Fibroblast of the aortic adventitia (primary cell): ENCODE measurements around the gene IL17D. TPM values are rescaled to one million over a fixed set of nuclear protein-coding genes. Genes with fewer than 3 reads are reported as not detected.
"Not testable (repeated sequence)": the region's sequence is repeated elsewhere in the genome, so short reads cannot be mapped to it uniquely, and the experiment has no call there.

Source experiments
- DNase-seq: peaks from one replicate; pipeline ENCODE4 v3.0.0-alpha.2; 2010; ENCODE audit warnings: low read depth
- H3K4me3 ChIP-seq: 2 replicates; pipeline ENCODE4 v1.5.1; 2011; ENCODE audit warnings: low read depth, mild to moderate bottlenecking, control low read depth, low read length, moderate library complexity
- total RNA-seq: library from RNA; depleted of rRNA; stranded (reverse); fragments of >200 nt; gene quantifications from 2 replicates; pipeline ENCODE4 v1.2.3, GENCODE V29; 2012; ENCODE audit warnings: low replicate concordance
- TF ChIP-seq, protein P1 (sequence below): IDR thresholded peaks from 2 replicates; pipeline ENCODE4 v1.5.1; 2011; ENCODE audit warnings: mild to moderate bottlenecking, low read length, control low read depth, inconsistent platforms; ENCODE audit not compliant: insufficient read depth

IL17D gene
- total RNA-seq, 1 donor = 5.0 TPM

DNA sequence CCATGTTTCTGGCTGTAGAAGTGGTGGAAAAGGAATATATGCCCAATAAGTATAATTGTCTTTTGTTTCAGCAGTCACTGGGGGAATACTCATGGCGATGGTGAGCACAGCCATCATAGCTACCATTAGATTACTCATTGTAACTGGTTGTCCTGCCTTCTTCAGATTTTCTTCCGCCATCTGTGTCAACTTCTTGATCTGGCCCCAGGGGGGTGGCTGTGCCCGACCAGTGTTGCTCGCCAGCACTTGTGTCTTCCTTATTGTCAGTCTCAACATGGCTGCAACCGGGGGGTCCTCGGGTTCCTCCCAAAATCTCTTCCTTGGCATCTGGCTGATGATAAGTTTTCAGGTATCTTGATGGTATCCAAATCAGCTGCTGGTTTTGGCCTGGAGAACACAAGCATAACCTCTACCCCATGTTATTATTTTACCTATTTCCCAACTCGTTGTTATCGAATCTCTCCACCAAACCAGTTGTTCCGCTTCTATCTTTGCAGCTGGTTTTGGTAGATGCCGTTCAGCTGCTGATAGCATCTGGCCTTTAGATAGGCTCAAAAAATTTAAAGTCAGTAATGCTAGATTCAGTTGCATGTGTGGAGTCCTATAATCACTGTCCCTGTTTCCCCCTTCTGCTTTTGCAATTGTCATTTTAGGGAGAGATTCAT lies 23.0 kb upstream of the IL17D start:
- TF ChIP-seq, protein P1, sequence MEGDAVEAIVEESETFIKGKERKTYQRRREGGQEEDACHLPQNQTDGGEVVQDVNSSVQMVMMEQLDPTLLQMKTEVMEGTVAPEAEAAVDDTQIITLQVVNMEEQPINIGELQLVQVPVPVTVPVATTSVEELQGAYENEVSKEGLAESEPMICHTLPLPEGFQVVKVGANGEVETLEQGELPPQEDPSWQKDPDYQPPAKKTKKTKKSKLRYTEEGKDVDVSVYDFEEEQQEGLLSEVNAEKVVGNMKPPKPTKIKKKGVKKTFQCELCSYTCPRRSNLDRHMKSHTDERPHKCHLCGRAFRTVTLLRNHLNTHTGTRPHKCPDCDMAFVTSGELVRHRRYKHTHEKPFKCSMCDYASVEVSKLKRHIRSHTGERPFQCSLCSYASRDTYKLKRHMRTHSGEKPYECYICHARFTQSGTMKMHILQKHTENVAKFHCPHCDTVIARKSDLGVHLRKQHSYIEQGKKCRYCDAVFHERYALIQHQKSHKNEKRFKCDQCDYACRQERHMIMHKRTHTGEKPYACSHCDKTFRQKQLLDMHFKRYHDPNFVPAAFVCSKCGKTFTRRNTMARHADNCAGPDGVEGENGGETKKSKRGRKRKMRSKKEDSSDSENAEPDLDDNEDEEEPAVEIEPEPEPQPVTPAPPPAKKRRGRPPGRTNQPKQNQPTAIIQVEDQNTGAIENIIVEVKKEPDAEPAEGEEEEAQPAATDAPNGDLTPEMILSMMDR = no peak
- DNase-seq = no peak
- H3K4me3 ChIP-seq = no peak overlapping the region

DNA sequence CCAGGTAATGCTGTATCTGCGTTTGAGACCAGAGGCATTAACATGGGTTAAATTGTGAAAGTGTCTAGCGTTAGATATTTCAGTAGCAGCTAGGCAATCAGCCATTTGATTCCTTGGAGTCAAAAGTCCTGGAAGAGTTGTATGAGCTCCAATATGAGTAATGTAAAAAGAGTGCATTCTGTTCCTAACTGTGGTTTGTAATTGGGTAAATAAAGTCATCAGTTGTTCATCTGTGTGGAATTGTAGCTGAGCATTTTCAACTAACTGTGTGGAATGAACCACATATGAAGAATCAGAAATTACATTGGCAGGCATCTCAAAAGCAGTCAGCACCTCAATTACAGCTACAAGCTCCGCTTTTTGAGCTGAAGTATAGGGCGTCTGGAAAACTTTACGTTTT lies 22.0 kb upstream of the IL17D start:
- H3K4me3 ChIP-seq = not testable (repeated sequence)
- DNase-seq = peak; percentile 71

GRCh38 chr13:20682061-20682460 lies 21.4 kb upstream of the IL17D start:
- TF ChIP-seq, protein P1 = no peak
- no peak overlapping the region for H3K4me3 ChIP-seq
- no peak for DNase-seq

GRCh38 chr13:20684041-20684440 lies 19.5 kb upstream of the IL17D start:
- no peak overlapping the region for H3K4me3 ChIP-seq
- TF ChIP-seq, protein P1 = no peak
- DNase-seq = no peak

DNA sequence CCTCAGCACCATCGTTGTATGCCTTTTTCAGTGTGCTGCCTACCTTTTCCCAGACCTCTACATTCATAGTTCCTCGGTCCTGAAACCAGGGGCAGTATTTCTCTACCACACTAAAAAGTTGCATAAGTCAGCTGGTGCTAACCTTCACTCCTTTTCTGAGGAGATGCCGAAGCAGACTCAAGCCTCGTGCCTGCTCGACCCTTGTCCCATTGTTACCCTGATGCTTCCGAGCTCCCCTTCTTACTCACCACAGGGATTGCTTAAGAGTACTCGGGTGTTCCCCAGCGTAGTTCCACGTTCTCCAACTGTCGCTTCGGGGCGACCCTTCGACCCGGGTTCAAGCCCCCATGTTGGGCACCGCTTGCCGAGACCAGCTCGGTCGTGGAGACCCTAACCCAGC lies 19.0 kb upstream of the IL17D start:
- TF ChIP-seq, protein P1 = no peak
- no peak overlapping the region for H3K4me3 ChIP-seq
- DNase-seq = no peak

- TF ChIP-seq, protein P1 = no peak
- H3K4me3 ChIP-seq = no peak overlapping the region
- DNase-seq = no peak
Observed at GRCh38 chr13:20685092-20685491, 18.4 kb upstream of the IL17D start.

DNA sequence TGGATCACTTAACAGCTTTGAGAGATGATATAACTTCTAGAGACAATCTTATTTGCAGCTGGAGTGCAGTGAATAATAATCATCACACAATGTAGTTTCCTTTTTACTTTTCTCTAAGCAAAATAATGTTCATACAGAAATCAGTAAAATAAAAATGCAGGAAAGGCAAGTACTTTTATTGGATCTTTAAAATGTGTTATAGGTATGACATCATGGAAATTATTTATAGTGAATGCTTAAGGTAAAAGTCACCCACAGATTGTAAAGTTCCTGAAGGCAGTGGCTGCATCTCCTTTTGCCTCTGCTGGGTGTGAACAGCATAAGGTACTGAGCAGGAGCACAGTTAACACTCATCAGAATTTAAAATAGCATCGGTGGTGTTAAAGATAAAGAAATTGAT lies 17.3 kb upstream of the IL17D start:
- H3K4me3 ChIP-seq = no peak overlapping the region
- TF ChIP-seq, protein P1 = no peak
- DNase-seq = no peak
